Breast epithelium (tissue), 4 donors: ENCODE results near the gene FBXO5. TPM values are rescaled to one million over a fixed set of nuclear protein-coding genes. Genes with fewer than 3 reads are reported as not detected.

Experiments used
- DNase-seq, 2 donors: peaks; one replicate each; pipeline ENCODE4 v3.0.0-alpha.2; 2019; ENCODE audit warnings: low spot score in 2 of 2
- H3K27ac ChIP-seq, 2 donors: fragments of 200-600 bp; sonication (generic) in 1 of 2; one replicate each; pipeline ENCODE4 v1.5.1; 2016 to 2019; ENCODE audit warnings: mild to moderate bottlenecking in 1 of 2
- H3K27me3 ChIP-seq, 2 donors: fragments of 200-600 bp; sonication (generic) in 1 of 2; one replicate each; pipeline versions ENCODE4 v1.5.1 to v1.6.0; 2017 to 2019; ENCODE audit warnings: control low read depth in 1 of 2, mild to moderate bottlenecking in 1 of 2
- H3K36me3 ChIP-seq: fragments of 200-600 bp; one replicate; pipeline ENCODE4 v1.5.1; 2019
- H3K4me1 ChIP-seq, 2 donors: fragments of 200-600 bp; sonication (generic); one replicate each; pipeline ENCODE4 v1.5.1; 2016 to 2019; ENCODE audit warnings: control low read depth in 1 of 2
- H3K4me3 ChIP-seq, 3 donors: fragments of 200-600 bp; sonication (generic); 1 replicate in 2 of 3; 2 replicates in 1 of 3; pipeline ENCODE4 v1.5.1; 2016 to 2019; ENCODE audit warnings: mild to moderate bottlenecking in 3 of 3, moderate library complexity in 2 of 3
- H3K9me3 ChIP-seq, 2 donors: fragments of 200-600 bp; sonication (generic) in 1 of 2; one replicate each; pipeline ENCODE4 v1.5.1; 2016 to 2019; ENCODE audit warnings: control low read depth in 1 of 2
- POLR2A ChIP-seq: fragments of 450-650 bp; IDR thresholded peaks from one replicate; pipeline ENCODE4 v1.6.1; 2016; ENCODE audit warnings: antibody characterized with exemption, mild to moderate bottlenecking, moderate library complexity
- POLR2AphosphoS5 ChIP-seq, 3 donors: sonication (generic); formaldehyde crosslinking; IDR thresholded peaks; one replicate each; pipeline ENCODE4 v1.6.1; 2017; ENCODE audit warnings: antibody characterized with exemption in 3 of 3
- intact Hi-C: fragments of 100-400 bp; cut with DNase I; formaldehyde crosslinking; loops from one replicate; pipeline ENCODE4 v1.15.1; 2023; ENCODE audit warnings: low total_unique reads
- total RNA-seq, 3 donors: library from RNA; depleted of rRNA; stranded (reverse); fragments of >200 nt; gene quantifications; one replicate each; pipeline ENCODE4 v1.1.0, GENCODE V29; 2016
- TF ChIP-seq, protein P1 (sequence below), 3 donors: fragments of 450-650 bp; IDR thresholded peaks; one replicate each; pipeline ENCODE4 v1.5.1; 2016 to 2017; ENCODE audit warnings: antibody characterized with exemption in 3 of 3, mild to moderate bottlenecking in 3 of 3, moderate library complexity in 3 of 3

Gene FBXO5
- total RNA-seq, 3 donors from 2014 or later, result 4.0 to 7.0 (median 4.3) TPM

- intact Hi-C loops, result no loop called here
Observed at GRCh38 chr6:152981219-152981618, 1.6 kb downstream of the FBXO5 start.

GRCh38 chr6:152980656-152981055 is 2.2 kb downstream of the FBXO5 start:
- no peak for DNase-seq
- no peaks in the 10 kb centered on the region for H3K9me3 ChIP-seq
- no peak overlapping the region for H3K27ac ChIP-seq
- no peak overlapping the region for H3K4me3 ChIP-seq
- intact Hi-C loops, result no loop called here
- no peaks in the 10 kb centered on the region for H3K36me3 ChIP-seq
- TF ChIP-seq POLR2A (no peak), POLR2AphosphoS5 (IDR thresholded peaks at IDR 0.05) (no peak)
- TF ChIP-seq, protein P1, sequence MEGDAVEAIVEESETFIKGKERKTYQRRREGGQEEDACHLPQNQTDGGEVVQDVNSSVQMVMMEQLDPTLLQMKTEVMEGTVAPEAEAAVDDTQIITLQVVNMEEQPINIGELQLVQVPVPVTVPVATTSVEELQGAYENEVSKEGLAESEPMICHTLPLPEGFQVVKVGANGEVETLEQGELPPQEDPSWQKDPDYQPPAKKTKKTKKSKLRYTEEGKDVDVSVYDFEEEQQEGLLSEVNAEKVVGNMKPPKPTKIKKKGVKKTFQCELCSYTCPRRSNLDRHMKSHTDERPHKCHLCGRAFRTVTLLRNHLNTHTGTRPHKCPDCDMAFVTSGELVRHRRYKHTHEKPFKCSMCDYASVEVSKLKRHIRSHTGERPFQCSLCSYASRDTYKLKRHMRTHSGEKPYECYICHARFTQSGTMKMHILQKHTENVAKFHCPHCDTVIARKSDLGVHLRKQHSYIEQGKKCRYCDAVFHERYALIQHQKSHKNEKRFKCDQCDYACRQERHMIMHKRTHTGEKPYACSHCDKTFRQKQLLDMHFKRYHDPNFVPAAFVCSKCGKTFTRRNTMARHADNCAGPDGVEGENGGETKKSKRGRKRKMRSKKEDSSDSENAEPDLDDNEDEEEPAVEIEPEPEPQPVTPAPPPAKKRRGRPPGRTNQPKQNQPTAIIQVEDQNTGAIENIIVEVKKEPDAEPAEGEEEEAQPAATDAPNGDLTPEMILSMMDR (IDR thresholded peaks at IDR 0.05), result no peak
- H3K27me3 ChIP-seq, result no peaks in the 10 kb centered on the region
- H3K4me1 ChIP-seq, result peaks cover 5 to 13% of the 10 kb centered on the region in 2 donors

More at GRCh38 chr6:152981219-152981618, 1.6 kb downstream of the FBXO5 start:
- Histone ChIP-seq H3K27ac (no peak overlapping the region), H3K27me3 (no peaks in the 10 kb centered on the region), H3K4me3 (no peak overlapping the region), H3K9me3 (no peaks in the 10 kb centered on the region), H3K4me1 (peaks cover 5 to 13% of the 10 kb centered on the region in 2 donors), H3K36me3 (no peaks in the 10 kb centered on the region)
- no peak for DNase-seq
- TF ChIP-seq, protein P1 (IDR thresholded peaks at IDR 0.05), result no peak
- TF ChIP-seq POLR2AphosphoS5 (IDR thresholded peaks at IDR 0.05), result no peak
- TF ChIP-seq POLR2A, result no peak

- no peak overlapping the region for H3K4me3 ChIP-seq
- no peaks in the 10 kb centered on the region for H3K27me3 ChIP-seq
- no peaks in the 10 kb centered on the region for H3K9me3 ChIP-seq
- no peaks in the 10 kb centered on the region for H3K36me3 ChIP-seq
- H3K27ac ChIP-seq, result no peak overlapping the region
- DNase-seq, result no peak
- TF ChIP-seq, protein P1 (IDR thresholded peaks at IDR 0.05), result no peak
- TF ChIP-seq POLR2A (no peak), POLR2AphosphoS5 (IDR thresholded peaks at IDR 0.05) (no peak)
- intact Hi-C loops, result no loop called here
- peaks cover 5 to 7% of the 10 kb centered on the region in 2 donors for H3K4me1 ChIP-seq
Observed at GRCh38 chr6:152979116-152979515, 3.7 kb downstream of the FBXO5 start.

DNA sequence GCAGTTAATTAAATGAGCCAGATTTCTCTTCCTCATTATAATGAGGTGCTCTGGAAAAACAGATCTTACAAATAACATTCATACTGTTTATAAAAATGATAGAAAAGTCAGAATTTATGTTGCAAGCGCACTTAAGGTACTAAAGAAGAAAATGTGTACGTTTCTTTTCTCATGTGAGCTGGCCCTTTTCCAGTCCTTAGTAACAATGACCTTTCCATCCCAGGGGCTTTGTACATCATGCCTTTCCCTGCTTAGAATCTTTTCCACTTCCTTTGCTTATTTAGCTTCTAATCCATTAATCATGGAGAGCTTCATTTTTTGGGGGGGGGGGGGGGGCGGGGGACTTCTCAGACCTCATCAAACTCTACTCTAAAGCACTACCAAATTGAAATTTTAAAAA is 4.8 kb downstream of the FBXO5 start:
- Histone ChIP-seq H3K36me3 (no peaks in the 10 kb centered on the region), H3K4me1 (peaks cover 5 to 7% of the 10 kb centered on the region in 2 donors), H3K4me3 (no peak overlapping the region), H3K27me3 (no peaks in the 10 kb centered on the region), H3K9me3 (no peaks in the 10 kb centered on the region), H3K27ac (no peak overlapping the region)
- TF ChIP-seq POLR2AphosphoS5 (IDR thresholded peaks at IDR 0.05) (no peak), POLR2A (no peak)
- TF ChIP-seq, protein P1 (IDR thresholded peaks at IDR 0.05), result no peak
- intact Hi-C loops, result no loop called here
- no peak for DNase-seq

DNA sequence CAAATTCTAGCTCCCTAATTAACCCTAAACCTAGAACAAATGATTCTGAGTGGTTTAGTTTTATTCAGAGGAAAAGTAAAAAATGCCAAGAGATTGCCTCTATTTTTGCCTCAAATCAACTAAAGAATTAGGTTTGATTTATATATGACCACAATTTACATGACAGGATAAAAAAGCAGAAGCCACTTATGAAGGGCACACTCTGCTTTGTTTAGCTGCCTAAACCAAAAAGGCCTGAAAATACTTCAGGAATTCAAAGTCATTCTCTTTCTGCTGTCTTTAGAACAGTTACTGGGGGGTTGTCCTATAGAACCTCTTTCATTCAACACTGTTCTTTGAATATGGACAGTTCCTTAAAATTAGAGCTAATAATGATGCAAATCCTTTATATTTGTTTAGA is 5.3 kb downstream of the FBXO5 start:
- TF ChIP-seq POLR2A (no peak), POLR2AphosphoS5 (IDR thresholded peaks at IDR 0.05) (no peak)
- TF ChIP-seq, protein P1 (IDR thresholded peaks at IDR 0.05), result no peak
- intact Hi-C loops, result no loop called here
- H3K4me1 ChIP-seq, result peaks cover 3 to 6% of the 10 kb centered on the region in 2 donors
- no peaks in the 10 kb centered on the region for H3K9me3 ChIP-seq
- DNase-seq, result no peak
- no peaks in the 10 kb centered on the region for H3K27me3 ChIP-seq
- no peak overlapping the region for H3K4me3 ChIP-seq
- H3K27ac ChIP-seq, result no peak overlapping the region
- H3K36me3 ChIP-seq, result no peaks in the 10 kb centered on the region
